HepG2 (cell line): ENCODE results near the gene YPEL4. TPM values are rescaled to one million over a fixed set of nuclear protein-coding genes. Genes with fewer than 3 reads are reported as not detected.

ENCODE experiments used
- ARNT ChIP-seq: fragments of 450-650 bp; IDR thresholded peaks from 2 replicates; pipeline ENCODE4 v1.6.1; 2017
- CHD2 ChIP-seq: IDR thresholded peaks from 2 replicates; pipeline ENCODE4 v1.6.1; 2011; ENCODE audit warnings: low read depth, low read length, improper control_type of control experiment
- FIP1L1 ChIP-seq: fragments of 200-400 bp; formaldehyde crosslinking; IDR thresholded peaks from 2 replicates; pipeline ENCODE4 v1.6.1; 2018; ENCODE audit warnings: low read depth, mild to moderate bottlenecking, low read length, moderate library complexity, borderline replicate concordance; ENCODE audit not compliant: insufficient read depth
- FOXC1 ChIP-seq: sonication (generic); formaldehyde crosslinking; IDR thresholded peaks from 2 replicates; pipeline ENCODE4 v1.8.0; 2022; ENCODE audit warnings: mild to moderate bottlenecking, missing genetic modification reagents, borderline replicate concordance
- JUN ChIP-seq: sonication (generic); formaldehyde crosslinking; IDR thresholded peaks from 2 replicates; pipeline ENCODE4 v1.4.0; 2020; ENCODE audit warnings: mild to moderate bottlenecking, missing genetic modification reagents
- MNT ChIP-seq: fragments of 450-650 bp; IDR thresholded peaks from 2 replicates; pipeline ENCODE4 v1.6.1; 2016
- MXD3 ChIP-seq: IDR thresholded peaks from 2 replicates; pipeline ENCODE4 v1.6.1; 2016; ENCODE audit warnings: mild to moderate bottlenecking, missing biosample characterization, missing genetic modification reagents
- NCOR1 ChIP-seq: fragments of 200-600 bp; sonication (generic); IDR thresholded peaks from 2 replicates; pipeline ENCODE4 v1.7.0; 2017; ENCODE audit warnings: antibody characterized with exemption, low read length, borderline replicate concordance
- NKX3-1 ChIP-seq: sonication (generic); formaldehyde crosslinking; IDR thresholded peaks from 2 replicates; pipeline ENCODE4 v1.5.0; 2020; ENCODE audit warnings: missing genetic modification reagents
- POGZ ChIP-seq: sonication (generic); formaldehyde crosslinking; IDR thresholded peaks from 2 replicates; pipeline ENCODE4 v1.4.0; 2020; ENCODE audit warnings: mild to moderate bottlenecking, missing genetic modification reagents
- POLR2G ChIP-seq: fragments of 200-400 bp; formaldehyde crosslinking; IDR thresholded peaks from 2 replicates; pipeline ENCODE4 v1.6.1; 2018; ENCODE audit warnings: mild to moderate bottlenecking, low read depth, low read length, moderate library complexity
- RCOR2 ChIP-seq: IDR thresholded peaks from 2 replicates; pipeline ENCODE4 v1.6.1; 2016; ENCODE audit warnings: missing biosample characterization, missing genetic modification reagents
- SMAD1 ChIP-seq: sonication (generic); formaldehyde crosslinking; IDR thresholded peaks from 2 replicates; pipeline ENCODE4 v1.4.0; 2020; ENCODE audit warnings: missing genetic modification reagents, low read depth, mild to moderate bottlenecking, borderline replicate concordance
- SMC3 ChIP-seq: IDR thresholded peaks from 2 replicates; pipeline ENCODE4 v1.6.1; 2011; ENCODE audit warnings: low read length, improper control_type of control experiment
- SRSF1 ChIP-seq: fragments of 200-400 bp; formaldehyde crosslinking; optimal IDR thresholded peaks from 2 replicates; pipeline ENCODE3; 2017; ENCODE audit warnings: mild to moderate bottlenecking, low read depth, low read length, moderate library complexity
- TFAP4 ChIP-seq: sonication (generic); IDR thresholded peaks from 2 replicates; pipeline ENCODE4 v1.6.1; 2016; ENCODE audit warnings: low read depth, borderline replicate concordance
- THAP11 ChIP-seq: IDR thresholded peaks from 2 replicates; pipeline ENCODE4 v1.6.1; 2016; ENCODE audit warnings: missing biosample characterization, missing genetic modification reagents
- TMF1 ChIP-seq: sonication (generic); formaldehyde crosslinking; IDR thresholded peaks from 2 replicates; pipeline ENCODE4 v1.8.1; 2022; ENCODE audit warnings: low read depth, missing genetic modification reagents
- ZBTB7B ChIP-seq: sonication (generic); formaldehyde crosslinking; IDR thresholded peaks from 2 replicates; pipeline ENCODE4 v1.4.0; 2020; ENCODE audit warnings: missing genetic modification reagents
- ZFY ChIP-seq: sonication (generic); formaldehyde crosslinking; IDR thresholded peaks from 2 replicates; pipeline ENCODE4 v1.4.0; 2020; ENCODE audit warnings: missing genetic modification reagents
- ZNF264 ChIP-seq: sonication (generic); formaldehyde crosslinking; IDR thresholded peaks from 2 replicates; pipeline ENCODE4 v1.4.0; 2020; ENCODE audit warnings: missing genetic modification reagents
- ZNF367 ChIP-seq: sonication (generic); formaldehyde crosslinking; IDR thresholded peaks from 2 replicates; pipeline ENCODE4 v1.4.0; 2020; ENCODE audit warnings: missing genetic modification reagents, borderline replicate concordance
- ZNF446 ChIP-seq: sonication (generic); formaldehyde crosslinking; IDR thresholded peaks from 2 replicates; pipeline ENCODE4 v1.5.0; 2020; ENCODE audit warnings: mild to moderate bottlenecking, missing genetic modification reagents
- ZNF547 ChIP-seq: sonication (generic); formaldehyde crosslinking; IDR thresholded peaks from 2 replicates; pipeline ENCODE4 v1.5.1; 2020; ENCODE audit warnings: mild to moderate bottlenecking, missing genetic modification reagents
- ZNF772 ChIP-seq: sonication (generic); formaldehyde crosslinking; IDR thresholded peaks from 2 replicates; pipeline ENCODE4 v1.5.0; 2020; ENCODE audit warnings: mild to moderate bottlenecking, missing genetic modification reagents
- ZNF776 ChIP-seq: sonication (generic); formaldehyde crosslinking; IDR thresholded peaks from 2 replicates; pipeline ENCODE4 v1.4.0; 2020; ENCODE audit warnings: mild to moderate bottlenecking, missing genetic modification reagents
- ZNF792 ChIP-seq: IDR thresholded peaks from 2 replicates; pipeline ENCODE4 v1.6.1; 2016
- ZNF83 ChIP-seq: sonication (generic); formaldehyde crosslinking; IDR thresholded peaks from 2 replicates; pipeline ENCODE4 v1.4.0; 2020; ENCODE audit warnings: missing genetic modification reagents, mild to moderate bottlenecking, borderline replicate concordance
- polyA plus RNA-seq, 8 experiments: library from polyadenylated mRNA; depleted of rRNA in 3 of 8; stranded (reverse) in 7 of 8; unstranded in 1 of 8; fragments of >200 nt; fragmentation: Illumina TruSeq in 4 of 8; extraction: Trizol in 4 of 8; gene quantifications; 2 replicates each; pipeline versions ENCODE4 v1.2.1 to v1.2.3, GENCODE V29; 2011 to 2016; ENCODE audit warnings: low read depth in 4 of 8, missing spikeins in 1 of 8, mixed read lengths in 1 of 8; ENCODE audit not compliant: insufficient read depth in 1 of 8
- total RNA-seq, 5 experiments: library from RNA; depleted of rRNA; stranded (reverse); fragments of >200 nt; fragmentation: Illumina TruSeq; extraction: Trizol; gene quantifications; 2 replicates each; pipeline ENCODE4 v1.2.3, GENCODE V29; 2016; ENCODE audit warnings: low read depth in 1 of 5
- TF ChIP-seq, protein P1 (sequence below): sonication (generic); formaldehyde crosslinking; IDR thresholded peaks from 2 replicates; pipeline ENCODE4 v1.8.1; 2023; ENCODE audit warnings: missing genetic modification reagents, mild to moderate bottlenecking, borderline replicate concordance

The YPEL4 gene
- total and polyA plus RNA-seq, 2 of the 13 experiments (the other 11 are each of a cell fraction or from before 2014, with no cell fraction given) = 0.04 TPM; not detected in 1

DNA sequence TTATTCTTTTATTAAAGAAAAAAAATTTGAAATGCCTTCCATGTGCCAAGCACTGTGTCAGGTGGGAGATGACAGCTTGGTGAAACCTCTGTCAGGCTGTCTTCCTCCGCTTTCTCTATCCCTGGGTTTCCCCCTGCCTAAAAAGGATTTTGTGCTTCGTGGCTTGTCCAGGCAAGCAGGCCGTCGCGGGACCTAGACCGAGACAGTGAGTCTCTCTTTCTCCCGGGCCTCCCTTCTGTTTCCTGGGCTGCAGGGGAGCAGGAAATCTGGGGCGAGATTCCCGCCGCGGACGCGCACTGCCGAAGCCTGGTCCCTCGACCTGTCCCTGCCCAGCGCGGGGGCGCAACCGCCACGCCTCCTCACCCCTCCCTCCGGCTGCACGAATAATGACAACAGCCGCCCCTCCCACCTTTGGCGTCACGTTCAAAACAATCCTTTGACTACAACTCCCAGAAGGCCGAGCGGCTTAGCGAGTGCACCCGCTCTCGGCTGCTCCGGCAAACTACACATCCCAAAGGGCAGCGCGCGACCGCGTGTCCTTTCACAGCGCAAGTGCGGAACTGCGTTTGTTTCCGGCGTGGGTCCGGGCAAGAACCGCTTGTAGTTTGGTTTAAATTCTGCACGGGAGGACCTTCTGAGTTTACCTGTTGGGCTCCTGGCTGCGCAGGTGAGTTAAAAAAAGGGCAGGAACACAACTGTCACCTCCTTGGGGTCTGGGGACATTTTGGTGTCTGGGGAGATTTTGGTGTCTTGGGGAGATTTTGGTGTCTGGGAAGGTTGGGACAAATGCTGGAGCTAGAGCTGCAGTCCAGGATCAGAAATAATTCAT, 7.7 kb upstream of the YPEL4 start, which contains the start of gene CLP1 (continued):
- 0 out of 2 replicates have a peak, but pooled peaks have one; percentile 26 for TF ChIP-seq JUN
- no peak for TF ChIP-seq ZNF776 (CRISPR knock-in tag)
- no peak for TF ChIP-seq RCOR2
- TF ChIP-seq ZNF446 = no peak
- peak; percentile 97 for TF ChIP-seq CHD2
- TF ChIP-seq ZNF264 = 0 out of 2 replicates have a peak, but pooled peaks have one; percentile 33
- no peak for TF ChIP-seq TMF1
- TF ChIP-seq MNT = peak; percentile 88
- no peak for TF ChIP-seq NKX3-1
- TF ChIP-seq, protein P1, sequence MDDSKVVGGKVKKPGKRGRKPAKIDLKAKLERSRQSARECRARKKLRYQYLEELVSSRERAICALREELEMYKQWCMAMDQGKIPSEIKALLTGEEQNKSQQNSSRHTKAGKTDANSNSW = no peak
- peak; percentile 95; the same call in 1 of the 2 replicates for TF ChIP-seq ZNF772 (CRISPR knock-in tag)
- no peak; the same call in 1 of the 2 replicates for TF ChIP-seq ZNF83 (CRISPR knock-in tag)
- 0 out of 2 replicates have a peak, but pooled peaks have one; percentile 32 for TF ChIP-seq MXD3
- no peak for TF ChIP-seq ARNT
- no peak for TF ChIP-seq SMAD1
- no peak for TF ChIP-seq SMC3
- TF ChIP-seq ZFY (CRISPR knock-in tag) = peak; percentile 73
- peak; percentile 49 for TF ChIP-seq ZNF792 (CRISPR knock-in tag)
- peak; percentile 45; the same call in 1 of the 2 replicates for TF ChIP-seq NCOR1
- peak; percentile 82 for TF ChIP-seq POLR2G
- TF ChIP-seq ZNF367 (CRISPR knock-in tag) = no peak
- TF ChIP-seq ZNF547 = no peak
- TF ChIP-seq SRSF1 = peak; percentile 57
- TF ChIP-seq TFAP4 = no peak
- peak; percentile 79 for TF ChIP-seq POGZ (CRISPR knock-in tag)
- peak; percentile 89 for TF ChIP-seq FOXC1 (CRISPR knock-in tag)
- 0 out of 2 replicates have a peak, but pooled peaks have one; percentile 42 for TF ChIP-seq ZBTB7B
- TF ChIP-seq THAP11 (CRISPR knock-in tag) = peak; percentile 99
- TF ChIP-seq FIP1L1 = no peak
